ENCODE results near the gene SIX3.

DNA sequence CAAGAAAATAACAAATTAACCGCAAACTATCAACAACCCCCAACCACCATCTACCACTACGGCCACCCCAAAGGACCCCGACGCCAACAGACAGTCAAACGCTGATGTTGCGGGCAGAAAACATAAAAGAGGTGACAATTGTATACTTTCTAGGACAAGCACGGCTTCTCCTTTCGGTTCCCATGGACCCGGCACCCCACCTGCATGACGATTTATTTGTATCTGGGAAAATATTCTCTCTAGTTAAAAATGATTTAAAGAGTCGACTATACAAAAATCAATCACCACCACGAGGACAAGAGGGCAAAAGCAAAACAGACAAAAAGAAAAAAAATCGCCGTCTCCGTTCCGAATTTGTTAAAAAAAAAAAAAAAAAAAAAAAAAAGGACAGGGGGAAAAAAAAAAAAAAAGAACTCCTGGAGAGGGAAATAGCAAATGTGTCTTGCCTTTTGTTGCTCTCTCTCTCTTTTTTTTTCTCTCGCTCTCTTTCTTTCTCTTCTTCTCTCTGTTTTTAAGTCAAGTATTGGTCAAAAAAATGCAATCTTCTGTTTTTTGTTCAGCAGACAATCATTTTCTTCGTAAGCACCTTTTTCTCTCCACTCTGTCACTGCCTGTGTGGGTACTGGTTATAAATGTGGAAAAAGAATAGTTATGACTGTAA, 3.6 kb downstream of the SIX3 start:
- no peak for TF ChIP-seq POLR2A (IDR thresholded peaks at IDR 0.05)
- TF ChIP-seq, protein P1, sequence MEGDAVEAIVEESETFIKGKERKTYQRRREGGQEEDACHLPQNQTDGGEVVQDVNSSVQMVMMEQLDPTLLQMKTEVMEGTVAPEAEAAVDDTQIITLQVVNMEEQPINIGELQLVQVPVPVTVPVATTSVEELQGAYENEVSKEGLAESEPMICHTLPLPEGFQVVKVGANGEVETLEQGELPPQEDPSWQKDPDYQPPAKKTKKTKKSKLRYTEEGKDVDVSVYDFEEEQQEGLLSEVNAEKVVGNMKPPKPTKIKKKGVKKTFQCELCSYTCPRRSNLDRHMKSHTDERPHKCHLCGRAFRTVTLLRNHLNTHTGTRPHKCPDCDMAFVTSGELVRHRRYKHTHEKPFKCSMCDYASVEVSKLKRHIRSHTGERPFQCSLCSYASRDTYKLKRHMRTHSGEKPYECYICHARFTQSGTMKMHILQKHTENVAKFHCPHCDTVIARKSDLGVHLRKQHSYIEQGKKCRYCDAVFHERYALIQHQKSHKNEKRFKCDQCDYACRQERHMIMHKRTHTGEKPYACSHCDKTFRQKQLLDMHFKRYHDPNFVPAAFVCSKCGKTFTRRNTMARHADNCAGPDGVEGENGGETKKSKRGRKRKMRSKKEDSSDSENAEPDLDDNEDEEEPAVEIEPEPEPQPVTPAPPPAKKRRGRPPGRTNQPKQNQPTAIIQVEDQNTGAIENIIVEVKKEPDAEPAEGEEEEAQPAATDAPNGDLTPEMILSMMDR (IDR thresholded peaks at IDR 0.05), result no peak

Data from body of pancreas (tissue), 4 donors.